Kidney (tissue), 14 donors: ENCODE measurements around the gene GAP43. TPM values are rescaled to one million over a fixed set of nuclear protein-coding genes. Genes with fewer than 3 reads are reported as not detected.

Source experiments
- DNase-seq, 5 donors: peaks; one replicate each; pipeline ENCODE4 v3.0.0-alpha.2; 2013 to 2020
- FAIRE-seq: peaks from 2 replicates; lab custom pipeline; 2012; peaks lifted over from hg19 to GRCh38; lab: Jason Lieb, UNC
- H3K27ac ChIP-seq, 2 donors: one replicate each; pipeline ENCODE4 v1.7.0; 2013; ENCODE audit warnings: low read depth in 2 of 2, low read length in 2 of 2, inconsistent platforms in 1 of 2
- H3K27me3 ChIP-seq: one replicate; pipeline ENCODE4 v1.7.1; 2013; ENCODE audit warnings: low read length, inconsistent platforms; ENCODE audit not compliant: control insufficient read depth, insufficient read depth
- H3K36me3 ChIP-seq, 3 donors: one replicate each; pipeline versions ENCODE4 v1.7.0 to v1.7.1; 2013; ENCODE audit warnings: low read length in 3 of 3, control low read depth in 1 of 3, inconsistent platforms in 1 of 3; ENCODE audit not compliant: insufficient read depth in 3 of 3, control insufficient read depth in 2 of 3
- H3K4me1 ChIP-seq, 3 donors: one replicate each; pipeline versions ENCODE4 v1.7.0 to v1.7.1; 2013; ENCODE audit warnings: low read length in 3 of 3, inconsistent platforms in 1 of 3, low read depth in 1 of 3; ENCODE audit not compliant: control insufficient read depth in 2 of 3, insufficient read depth in 2 of 3
- H3K4me3 ChIP-seq, 3 donors: one replicate each; pipeline versions ENCODE4 v1.7.0 to v1.8.1; 2013; ENCODE audit warnings: low read length in 3 of 3, control low read depth in 1 of 3, inconsistent platforms in 1 of 3
- H3K9ac ChIP-seq, 3 donors: one replicate each; pipeline versions ENCODE4 v1.7.0 to v1.7.1; 2013; ENCODE audit warnings: low read length in 3 of 3, control low read depth in 1 of 3, inconsistent platforms in 1 of 3
- H3K9me3 ChIP-seq, 3 donors: one replicate each; pipeline versions ENCODE4 v1.7.0 to v1.7.1; 2013; ENCODE audit warnings: low read length in 3 of 3, control low read depth in 1 of 3, inconsistent platforms in 1 of 3; ENCODE audit not compliant: control insufficient read depth in 2 of 3, insufficient read depth in 1 of 3
- CTCF ChIP-seq: IDR thresholded peaks from 3 replicates; pipeline ENCODE4 v1.5.1; 2012; ENCODE audit warnings: mild to moderate bottlenecking, moderate library complexity, borderline replicate concordance; ENCODE audit not compliant: insufficient read depth; ENCODE audit errors: extremely low read depth
- intact Hi-C: fragments of 100-400 bp; cut with DNase I; formaldehyde crosslinking; loops from one replicate; pipeline ENCODE4 v1.11.1; 2022
- polyA plus RNA-seq: library from polyadenylated mRNA; stranded (reverse); fragments of 350-450 nt; fragmentation: Illumina TruSeq; extraction: RNeasy Lipid Tissue Mini Kit (QIAGEN cat#74804); gene quantifications from one replicate; pipeline ENCODE4 v1.2.3, GENCODE V29; 2014; ENCODE audit warnings: low read depth, low replicate concordance; ENCODE audit not compliant: insufficient read depth
- total RNA-seq: library from RNA; stranded (reverse); fragmentation: NEBNext Ultra II Directional; extraction: Animal tissue kit (Norgen Biotek cat#: 25700); gene quantifications from one replicate; pipeline ENCODE4 v1.2.1, GENCODE V29; 2021
- donor health status: control.
- donor health status: control.
- donor health status: control.
- donor health status: control.
- donor health status: control.
- donor health status: DM: yes; HTN: yes; CAD: no.
- donor health status: Normal renal cell carcinoma (clear cell type).

Gene GAP43
- total and polyA plus RNA-seq, 2 donors from 2014 or later, result 0.19 TPM; not detected in 1

- Histone ChIP-seq H3K36me3 (no peaks in the 10 kb centered on the region), H3K27ac (no peak overlapping the region), H3K9me3 (no peaks in the 10 kb centered on the region), H3K27me3 (no peaks in the 10 kb centered on the region), H3K9ac (no peak overlapping the region), H3K4me1 (no peaks in the 10 kb centered on the region), H3K4me3 (no peak overlapping the region)
- no peak for FAIRE-seq
- no peak for DNase-seq
- TF ChIP-seq CTCF, result no peak
- intact Hi-C loops, result loop anchor here (10.0 kb wide), 1 partner anchor 477 kb away; no protein-coding TSS in a partner anchor
Measured at GRCh38 chr3:115691964-115692363, 68.7 kb downstream of the GAP43 start.

GRCh38 chr3:115692887-115693524 lies 69.7 kb downstream of the GAP43 start:
- intact Hi-C loops, result loop anchor here (10.0 kb wide), 1 partner anchor 478 kb away; no protein-coding TSS in a partner anchor
- Histone ChIP-seq H3K27me3 (no peaks in the 10 kb centered on the region), H3K4me1 (no peaks in the 10 kb centered on the region), H3K9ac (no peak overlapping the region), H3K36me3 (no peaks in the 10 kb centered on the region), H3K4me3 (no peak overlapping the region), H3K27ac (no peak overlapping the region), H3K9me3 (no peaks in the 10 kb centered on the region)
- peak; percentile 80 for TF ChIP-seq CTCF
- DNase-seq (peak; percentile 66 to 91 (median 85)), FAIRE-seq (peak; percentile 81)

GRCh38 chr3:115693868-115694267 lies 70.6 kb downstream of the GAP43 start:
- intact Hi-C loops, result loop anchor here (10.0 kb wide), 1 partner anchor 479 kb away; no protein-coding TSS in a partner anchor
- H3K27ac ChIP-seq, result no peak overlapping the region
- no peak overlapping the region for H3K4me3 ChIP-seq
- TF ChIP-seq CTCF, result no peak
- no peaks in the 10 kb centered on the region for H3K27me3 ChIP-seq
- DNase-seq, result peak in 1 of 5 donors; percentile 67
- H3K9me3 ChIP-seq, result no peaks in the 10 kb centered on the region
- no peak overlapping the region for H3K9ac ChIP-seq
- H3K4me1 ChIP-seq, result no peaks in the 10 kb centered on the region
- no peaks in the 10 kb centered on the region for H3K36me3 ChIP-seq
- FAIRE-seq, result no peak
